NT2/D1 (cell line): ENCODE data around the gene DMRT1.

Experiments
- YY1 ChIP-seq: IDR thresholded peaks from 2 replicates; pipeline ENCODE4 v1.6.1; 2011; ENCODE audit not compliant: insufficient read length, insufficient read depth
- ZNF274 ChIP-seq: IDR thresholded peaks from 2 replicates; pipeline ENCODE4 v1.6.1; 2011; ENCODE audit warnings: mild to moderate bottlenecking, low read depth, low read length

DNA sequence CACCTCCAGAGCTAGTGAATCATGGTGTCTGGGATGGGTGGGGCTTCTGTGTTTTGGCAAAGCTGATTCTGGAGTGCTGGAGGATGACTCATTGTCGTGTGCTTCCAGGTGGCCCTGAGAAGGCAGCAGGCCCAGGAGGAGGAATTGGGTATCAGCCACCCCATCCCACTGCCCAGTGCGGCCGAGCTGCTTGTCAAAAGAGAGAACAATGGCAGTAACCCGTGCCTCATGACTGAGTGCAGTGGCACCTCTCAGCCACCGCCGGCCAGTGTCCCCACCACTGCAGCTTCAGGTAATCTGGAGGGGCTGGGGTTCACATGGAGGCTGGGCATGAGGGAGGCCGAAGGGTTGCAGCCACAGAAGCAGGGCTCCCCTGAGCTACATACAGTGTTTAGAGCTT lies 5.4 kb downstream of the DMRT1 start:
- TF ChIP-seq YY1 (no peak), ZNF274 (no peak)
